ENCODE data around the gene KAT6B.

KAT6B gene

GRCh38 chr10:75015442-75015841 lies 189.0 kb downstream of the KAT6B start:
- no peak for DNase-seq (ENCODE audit: low read depth in 2 of 2)
- TF ChIP-seq CTCF (IDR thresholded peaks at IDR 0.05; ENCODE audit: low read depth, low read length), result no peak
- no peak overlapping the region for H3K4me3 ChIP-seq (replicated peaks in 1 of 2; ENCODE audit: low read depth in 2 of 2, low read length in 2 of 2)

DNA sequence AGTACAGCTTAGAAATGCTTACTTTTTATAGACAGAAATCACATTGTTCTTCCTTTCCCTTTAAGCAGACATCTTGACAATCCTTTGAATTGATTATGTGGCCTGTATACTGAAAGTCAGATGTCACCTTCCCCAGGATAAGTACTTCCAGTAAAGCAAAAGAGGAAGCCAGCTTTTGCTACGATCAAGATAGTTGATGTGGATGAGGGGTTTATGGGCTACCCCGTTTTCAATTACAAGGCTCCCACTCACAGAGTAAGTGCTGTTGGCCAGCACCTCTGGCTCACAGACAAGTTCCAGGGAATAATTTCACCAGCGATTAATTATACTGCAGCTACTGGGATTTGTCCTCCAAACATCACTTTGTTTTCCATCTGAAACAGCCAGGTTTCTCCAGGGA lies 189.9 kb downstream of the KAT6B start:
- no peak overlapping the region for H3K4me3 ChIP-seq (replicated peaks in 1 of 2; ENCODE audit: low read depth in 2 of 2, low read length in 2 of 2)
- no peak for DNase-seq (ENCODE audit: low read depth in 2 of 2)
- TF ChIP-seq CTCF (IDR thresholded peaks at IDR 0.05; ENCODE audit: low read depth, low read length), result no peak

DNA sequence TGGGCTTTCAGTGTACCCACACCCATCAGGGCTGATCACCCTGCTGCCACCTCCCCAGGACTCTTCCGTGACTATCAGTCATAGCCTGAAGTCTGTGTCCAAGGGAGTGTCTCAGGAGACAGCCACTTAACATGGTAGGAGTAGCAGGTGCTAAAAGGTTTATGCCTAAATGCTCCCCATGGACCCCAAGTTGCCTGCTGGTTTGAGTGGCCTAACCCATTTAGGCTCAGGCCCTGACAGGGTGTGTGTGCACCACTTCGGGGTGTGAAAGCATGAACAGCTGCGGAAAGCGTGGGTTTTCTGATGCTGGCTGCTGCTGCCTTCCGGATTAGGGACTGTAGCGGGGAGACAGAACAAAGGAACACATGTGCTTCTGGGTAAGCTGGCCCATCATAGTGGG lies 191.9 kb downstream of the KAT6B start:
- DNase-seq (ENCODE audit: low read depth in 2 of 2), result no peak
- TF ChIP-seq CTCF (IDR thresholded peaks at IDR 0.05; ENCODE audit: low read depth, low read length), result no peak
- no peak overlapping the region for H3K4me3 ChIP-seq (replicated peaks in 1 of 2; ENCODE audit: low read depth in 2 of 2, low read length in 2 of 2)

- no peak for TF ChIP-seq CTCF (IDR thresholded peaks at IDR 0.05; ENCODE audit: low read depth, low read length)
- DNase-seq (ENCODE audit: low read depth in 2 of 2), result no peak
- H3K4me3 ChIP-seq (replicated peaks in 1 of 2; ENCODE audit: low read depth in 2 of 2, low read length in 2 of 2), result no peak overlapping the region
Measured at GRCh38 chr10:75018686-75019307, 192.4 kb downstream of the KAT6B start.

GRCh38 chr10:75019370-75019769 lies 193.0 kb downstream of the KAT6B start:
- H3K4me3 ChIP-seq (replicated peaks in 1 of 2; ENCODE audit: low read depth in 2 of 2, low read length in 2 of 2), result no peak overlapping the region
- peak; percentile 31 for TF ChIP-seq CTCF (IDR thresholded peaks at IDR 0.05; ENCODE audit: low read depth, low read length)
- peak; percentile 61 to 63 for DNase-seq (ENCODE audit: low read depth in 2 of 2)

DNA sequence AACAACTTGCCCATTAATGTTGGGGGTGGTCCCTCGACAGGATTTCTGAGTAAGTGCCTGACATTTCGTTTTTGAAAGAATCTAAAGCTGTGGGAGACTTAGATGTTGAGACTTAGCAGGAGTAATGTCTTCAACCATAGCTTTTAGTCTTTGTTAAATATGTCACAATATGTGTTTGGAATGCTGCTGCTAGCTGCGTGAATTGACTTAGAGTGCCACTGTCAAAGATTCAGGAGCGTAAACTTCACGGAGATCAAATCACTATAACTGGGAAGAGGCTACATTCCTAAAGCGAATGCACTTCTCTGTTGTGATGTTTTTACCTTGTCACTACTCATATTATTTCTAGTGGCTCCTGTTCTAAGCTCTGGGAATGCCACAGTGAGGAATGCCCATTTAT lies 193.8 kb downstream of the KAT6B start:
- no peak for TF ChIP-seq CTCF (IDR thresholded peaks at IDR 0.05; ENCODE audit: low read depth, low read length)

More for the DNA sequence above, 193.8 kb downstream of the KAT6B start:
- H3K4me3 ChIP-seq (replicated peaks in 1 of 2; ENCODE audit: low read depth in 2 of 2, low read length in 2 of 2), result no peak overlapping the region
- DNase-seq (ENCODE audit: low read depth in 2 of 2), result no peak
